GM18951 (cell line): ENCODE data around the gene PLK2.

Experiments
- POLR2A ChIP-seq: IDR thresholded peaks from 4 replicates; pipeline ENCODE4 v1.6.1; 2011; ENCODE audit warnings: mild to moderate bottlenecking; ENCODE audit not compliant: insufficient read length, insufficient read depth; ENCODE audit errors: extremely low read depth
- in situ Hi-C: fragments of 300-500 bp; cut with MboI; formaldehyde crosslinking; loops from one replicate; pipeline ENCODE4 v1.12.0; 2022; ENCODE audit warnings: low sequenced_read_pairs, mixed read lengths, inconsistent platforms; ENCODE audit not compliant: unreplicated experiment

The PLK2 gene

GRCh38 chr5:58460002-58460731 is at the start of gene PLK2:
TSS of gene PLK2 (minus strand) at chr5:58460086. CDS start at chr5:58459959, 127 bp downstream.
- TF ChIP-seq POLR2A, result peak; percentile 85
- in situ Hi-C loops, result loop anchor here (25.0 kb wide), 2 partner anchors 948 to 1173 kb away; no protein-coding TSS in a partner anchor

GRCh38 chr5:58507715-58508114 is 47.8 kb upstream of the PLK2 start:
- TF ChIP-seq POLR2A, result no peak
- in situ Hi-C loops, result no loop called here

GRCh38 chr5:58505971-58506640 is 46.2 kb upstream of the PLK2 start:
- in situ Hi-C loops, result no loop called here
- TF ChIP-seq POLR2A, result no peak

GRCh38 chr5:58505502-58505901 is 45.6 kb upstream of the PLK2 start:
- no peak for TF ChIP-seq POLR2A
- in situ Hi-C loops, result no loop called here

- no peak for TF ChIP-seq POLR2A
- in situ Hi-C loops, result no loop called here
Observed at GRCh38 chr5:58504766-58505165, 44.9 kb upstream of the PLK2 start.

- TF ChIP-seq POLR2A, result no peak
- in situ Hi-C loops, result no loop called here
Observed at GRCh38 chr5:58503390-58504046, 43.6 kb upstream of the PLK2 start.

GRCh38 chr5:58501778-58502417 is 42.0 kb upstream of the PLK2 start:
- TF ChIP-seq POLR2A, result no peak
- in situ Hi-C loops, result no loop called here

GRCh38 chr5:58499941-58500340 is 40.1 kb upstream of the PLK2 start:
- no peak for TF ChIP-seq POLR2A
- in situ Hi-C loops, result loop anchor here (25.0 kb wide), 1 partner anchor 337 kb away; no protein-coding TSS in a partner anchor

- in situ Hi-C loops, result loop anchor here (25.0 kb wide), 1 partner anchor 338 kb away; no protein-coding TSS in a partner anchor
- no peak for TF ChIP-seq POLR2A
Observed at GRCh38 chr5:58499231-58499630, 39.3 kb upstream of the PLK2 start.

GRCh38 chr5:58498340-58498942 is 38.6 kb upstream of the PLK2 start:
- TF ChIP-seq POLR2A, result no peak
- in situ Hi-C loops, result loop anchor here (25.0 kb wide), 1 partner anchor 339 kb away; no protein-coding TSS in a partner anchor

- in situ Hi-C loops, result loop anchor here (25.0 kb wide), 1 partner anchor 339 kb away; no protein-coding TSS in a partner anchor
- no peak for TF ChIP-seq POLR2A
Observed at GRCh38 chr5:58497921-58498320, 38.0 kb upstream of the PLK2 start.

- TF ChIP-seq POLR2A, result no peak
- in situ Hi-C loops, result loop anchor here (25.0 kb wide), 1 partner anchor 340 kb away; no protein-coding TSS in a partner anchor
Observed at GRCh38 chr5:58497386-58497785, 37.5 kb upstream of the PLK2 start.
